Type B pancreatic cell (in vitro differentiated cells): Measurements from ENCODE around the gene CRTC1. TPM values are rescaled to one million over a fixed set of nuclear protein-coding genes. Genes with fewer than 3 reads are reported as not detected.
A peak's percentile ranks its signal among the peaks of the same experiment; 100 is the strongest.
"Not testable (repeated sequence)": the region's sequence is repeated elsewhere in the genome, so short reads cannot be mapped to it uniquely, and the experiment has no call there.

Experiments used
- DNase-seq: peaks from one replicate; pipeline ENCODE4 v3.0.0; 2021; ENCODE audit warnings: mixed read lengths; ENCODE audit not compliant: unreplicated experiment; ENCODE audit errors: extremely low spot score
- H3K27ac Mint-ChIP-seq: 2 replicates; pipeline ENCODE4 v1.8.0; 2021; ENCODE audit warnings: mild to moderate bottlenecking, mixed read lengths
- H3K27me3 Mint-ChIP-seq: 2 replicates; pipeline ENCODE4 v1.8.0; 2021; ENCODE audit warnings: mixed read lengths
- H3K36me3 Mint-ChIP-seq: 2 replicates; pipeline ENCODE4 v1.8.0; 2021; ENCODE audit warnings: mixed read lengths
- H3K4me1 Mint-ChIP-seq: one replicate; pipeline ENCODE4 v1.8.0; 2021; ENCODE audit warnings: mixed read lengths; ENCODE audit not compliant: unreplicated experiment
- H3K4me3 Mint-ChIP-seq: 2 replicates; pipeline ENCODE4 v1.8.0; 2021; ENCODE audit warnings: mild to moderate bottlenecking, mixed read lengths
- H3K9me3 Mint-ChIP-seq: 2 replicates; pipeline ENCODE4 v1.8.0; 2021; ENCODE audit warnings: mixed read lengths
- CTCF ChIP-seq: fragments of 200-600 bp; sonication (generic); conservative IDR thresholded peaks from 2 replicates; pipeline ENCODE4 v1.5.0; 2021; ENCODE audit warnings: antibody characterized with exemption, mild to moderate bottlenecking
- total RNA-seq: library from RNA; stranded (reverse); gene quantifications from 2 replicates; pipeline ENCODE4 v1.2.1, GENCODE V29; 2021; ENCODE audit warnings: low replicate concordance

The CRTC1 gene
- total RNA-seq, 1 donor from 2014 or later: 20.2 TPM

- Mint-ChIP-seq H3K27ac (no peak overlapping the region), H3K9me3 (no peaks in the 10 kb centered on the region), H3K4me3 (no peak overlapping the region), H3K4me1 (no peaks in the 10 kb centered on the region), H3K27me3 (peaks cover 7% of the 10 kb centered on the region), H3K36me3 (no peaks in the 10 kb centered on the region)
- no peak for TF ChIP-seq CTCF
- no peak for DNase-seq
Observed at GRCh38 chr19:18814063-18814462, 130.6 kb downstream of the CRTC1 start.

- Mint-ChIP-seq H3K9me3 (no peaks in the 10 kb centered on the region), H3K27ac (no peak overlapping the region), H3K4me3 (no peak overlapping the region), H3K27me3 (peaks cover 4% of the 10 kb centered on the region), H3K4me1 (no peaks in the 10 kb centered on the region), H3K36me3 (no peaks in the 10 kb centered on the region)
- no peak for DNase-seq
- no peak for TF ChIP-seq CTCF
Observed at GRCh38 chr19:18815673-18816072, 132.2 kb downstream of the CRTC1 start.

- not testable (repeated sequence) for H3K4me1 Mint-ChIP-seq, H3K27me3 Mint-ChIP-seq, H3K4me3 Mint-ChIP-seq, DNase-seq, H3K27ac Mint-ChIP-seq, H3K9me3 Mint-ChIP-seq, H3K36me3 Mint-ChIP-seq
Observed at GRCh38 chr19:18816645-18817044, 133.2 kb downstream of the CRTC1 start.

- no peak overlapping the region for H3K4me3 Mint-ChIP-seq
- H3K27me3 Mint-ChIP-seq: peaks cover 4% of the 10 kb centered on the region
- H3K4me1 Mint-ChIP-seq: no peaks in the 10 kb centered on the region
- TF ChIP-seq CTCF: no peak
- H3K36me3 Mint-ChIP-seq: no peaks in the 10 kb centered on the region
- H3K27ac Mint-ChIP-seq: no peak overlapping the region
- no peaks in the 10 kb centered on the region for H3K9me3 Mint-ChIP-seq
- no peak for DNase-seq
Observed at GRCh38 chr19:18817574-18817973, 134.1 kb downstream of the CRTC1 start.

GRCh38 chr19:18828786-18829185 lies 145.3 kb downstream of the CRTC1 start:
- peaks cover 4% of the 10 kb centered on the region for H3K9me3 Mint-ChIP-seq
- H3K4me3 Mint-ChIP-seq: no peak overlapping the region
- no peak for TF ChIP-seq CTCF
- peaks cover 4% of the 10 kb centered on the region for H3K36me3 Mint-ChIP-seq
- no peak overlapping the region for H3K27ac Mint-ChIP-seq
- no peak for DNase-seq
- H3K27me3 Mint-ChIP-seq: peaks cover 10% of the 10 kb centered on the region
- H3K4me1 Mint-ChIP-seq: peaks cover 10% of the 10 kb centered on the region

- no peak overlapping the region for H3K27ac Mint-ChIP-seq
- peaks cover 10% of the 10 kb centered on the region for H3K27me3 Mint-ChIP-seq
- H3K4me3 Mint-ChIP-seq: peak overlapping the region; percentile 62
- peaks cover 25% of the 10 kb centered on the region for H3K4me1 Mint-ChIP-seq
- H3K36me3 Mint-ChIP-seq: peaks cover 12% of the 10 kb centered on the region
- no peak for DNase-seq
- no peak for TF ChIP-seq CTCF
- peaks cover 4% of the 10 kb centered on the region for H3K9me3 Mint-ChIP-seq
Observed at GRCh38 chr19:18830488-18830887, 147.0 kb downstream of the CRTC1 start.
